Activated CD4-positive, alpha-beta T cell treated with anti-CD3 and anti-CD28 coated beads, Interleukin-2, amount 50 U/mL, for 1 hour (primary cell): ENCODE measurements around the gene TEX54.
"Not testable (repeated sequence)": the region's sequence is repeated elsewhere in the genome, so short reads cannot be mapped to it uniquely, and the experiment has no call there.

ENCODE experiments used
- DNase-seq: peaks from one replicate; pipeline ENCODE4 v3.0.0-alpha.2; 2020

Gene TEX54

DNA sequence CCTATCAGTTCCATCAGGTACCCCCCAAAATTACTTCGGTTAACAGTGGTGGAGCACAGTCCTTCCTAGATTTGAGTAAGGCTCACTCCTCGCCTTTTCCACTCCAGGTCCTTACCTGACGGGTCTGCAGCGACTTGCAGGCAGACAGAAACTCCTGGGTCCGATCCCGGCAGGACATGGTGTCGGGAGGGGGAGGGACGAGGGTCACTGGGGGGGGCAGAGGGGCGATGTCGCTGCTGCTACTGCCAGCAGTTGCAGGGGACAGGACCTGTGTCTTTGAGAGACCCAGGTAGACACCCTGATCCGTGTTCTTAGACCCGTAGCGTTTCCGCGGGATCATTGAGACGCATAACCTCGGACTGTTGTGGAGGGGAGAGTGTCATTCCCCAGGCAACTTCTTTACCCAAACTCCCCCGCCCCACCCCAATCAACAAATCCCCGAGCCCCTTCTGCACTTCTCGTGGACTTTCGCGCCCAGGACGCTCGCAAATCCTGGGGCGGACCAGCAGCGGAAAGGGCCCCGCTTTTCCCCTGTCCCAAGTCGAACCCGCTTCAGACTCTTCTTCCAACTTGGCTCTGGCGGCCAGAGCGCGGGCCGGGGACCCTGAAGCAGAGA lies 1.6 kb downstream of the TEX54 start:
- DNase-seq = peak; percentile 8

DNA sequence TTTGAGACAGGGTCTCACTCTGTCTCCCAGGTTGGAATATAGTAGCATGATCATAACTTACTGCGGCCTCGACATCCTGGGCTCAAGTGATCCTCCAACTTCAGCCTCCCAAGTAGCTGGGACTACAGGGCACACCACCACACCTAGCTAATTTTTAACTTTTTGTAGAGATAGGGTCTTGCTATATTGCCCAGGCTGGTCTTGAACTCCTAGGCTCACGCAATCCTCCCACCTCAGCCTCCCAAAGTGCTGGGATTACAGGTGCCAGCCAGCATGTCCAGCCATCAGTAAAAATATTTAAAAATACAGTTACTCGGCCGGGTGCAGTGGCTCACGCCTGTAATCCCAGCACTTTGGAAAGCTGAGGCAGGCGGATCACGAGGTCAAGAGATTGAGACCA lies 4.5 kb downstream of the TEX54 start:
- DNase-seq = not testable (repeated sequence)

DNA sequence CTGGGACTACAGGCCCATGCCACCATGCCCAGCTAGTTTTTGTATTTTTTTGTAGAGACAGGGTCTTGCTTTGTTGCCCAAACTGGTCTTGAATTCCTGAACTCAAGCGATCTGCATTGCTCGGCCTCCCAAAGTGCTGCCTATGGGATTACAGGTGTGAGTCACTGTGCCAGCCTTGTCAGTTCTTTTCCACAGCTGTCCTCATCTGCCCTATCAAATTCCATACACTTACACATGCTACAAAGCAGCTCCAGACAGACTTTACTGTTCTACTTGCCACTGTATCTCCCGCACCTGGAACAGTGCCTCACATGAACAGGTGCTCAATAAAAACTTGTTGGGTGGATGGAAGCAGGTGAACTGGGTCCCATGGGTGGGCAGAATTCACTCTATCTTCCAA lies 9.0 kb downstream of the TEX54 start:
- no peak for DNase-seq

DNA sequence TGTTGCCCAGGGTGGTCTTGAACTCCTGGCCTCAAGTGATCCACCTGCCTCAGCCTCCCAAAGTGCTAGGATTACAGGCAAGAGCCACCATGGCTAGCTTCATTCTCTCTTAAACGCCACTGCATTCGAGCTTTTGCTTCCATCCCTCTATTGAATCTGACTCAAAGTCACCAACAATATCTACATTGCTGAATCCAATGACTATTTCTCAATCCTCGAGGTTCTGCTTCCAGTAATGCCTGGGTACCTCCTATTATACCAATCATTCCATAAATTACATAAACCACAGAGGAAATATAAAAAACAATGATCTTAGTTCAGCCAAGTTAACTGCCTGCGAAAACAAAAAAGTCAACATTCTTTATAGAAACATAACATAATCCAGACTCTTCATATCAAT lies 15.5 kb downstream of the TEX54 start:
- no peak for DNase-seq

DNA sequence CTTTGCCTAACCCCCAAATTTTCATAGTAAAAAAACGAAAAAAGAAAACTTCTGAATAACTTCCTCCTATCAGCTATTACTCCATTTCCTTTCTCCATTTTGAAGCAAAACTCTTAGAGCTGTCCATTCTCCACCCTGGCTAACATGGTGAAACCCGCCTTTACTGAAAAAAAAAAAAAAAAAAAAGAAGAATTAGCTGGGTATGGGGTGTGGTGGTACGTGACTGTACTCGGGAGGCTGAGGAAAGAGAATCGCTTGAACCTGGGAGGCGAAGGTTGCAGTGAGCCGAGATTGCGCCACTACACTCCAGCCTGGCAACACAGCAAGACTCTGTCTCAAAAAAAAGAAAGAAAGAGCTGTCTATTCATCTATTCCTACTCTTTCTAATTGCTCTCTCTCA lies 16.1 kb downstream of the TEX54 start:
- no peak for DNase-seq

DNA sequence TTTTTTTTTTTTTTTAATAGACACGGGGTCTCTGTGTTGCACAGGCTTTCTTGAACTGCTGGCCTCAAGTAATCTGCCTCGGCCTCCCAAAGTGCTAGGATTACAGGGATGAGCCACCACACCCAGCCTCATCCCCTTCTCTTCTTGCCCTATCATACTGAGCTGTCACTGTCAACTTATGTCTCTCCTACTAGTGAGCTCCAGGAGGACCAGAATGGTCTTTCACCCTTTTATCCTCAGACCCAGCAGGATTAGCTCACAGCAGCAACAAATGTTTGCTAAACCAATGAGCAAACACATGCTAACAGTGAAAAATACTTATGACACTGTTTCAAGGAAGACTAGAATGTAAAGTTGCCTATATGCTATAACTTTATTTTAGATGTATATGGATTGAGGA lies 21.0 kb downstream of the TEX54 start:
- DNase-seq = no peak

DNA sequence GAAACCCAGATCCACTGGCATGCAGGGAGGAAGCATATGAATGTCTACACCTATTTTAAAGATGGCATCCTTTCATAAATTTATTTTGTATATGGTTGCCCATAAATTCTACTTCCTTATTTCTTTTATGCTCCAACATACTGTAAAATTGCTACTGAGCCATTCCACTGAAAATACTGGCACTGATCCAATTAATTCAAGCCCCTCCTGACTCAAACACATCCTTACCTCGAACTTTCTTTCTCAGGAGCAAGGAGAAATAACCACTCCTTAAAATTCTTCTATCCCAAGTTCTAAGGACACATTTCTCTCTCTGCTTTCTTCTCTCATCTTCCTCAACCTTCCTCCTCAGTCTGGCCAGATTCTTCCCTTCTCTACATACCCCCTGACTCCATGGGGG lies 21.9 kb downstream of the TEX54 start:
- DNase-seq = no peak

DNA sequence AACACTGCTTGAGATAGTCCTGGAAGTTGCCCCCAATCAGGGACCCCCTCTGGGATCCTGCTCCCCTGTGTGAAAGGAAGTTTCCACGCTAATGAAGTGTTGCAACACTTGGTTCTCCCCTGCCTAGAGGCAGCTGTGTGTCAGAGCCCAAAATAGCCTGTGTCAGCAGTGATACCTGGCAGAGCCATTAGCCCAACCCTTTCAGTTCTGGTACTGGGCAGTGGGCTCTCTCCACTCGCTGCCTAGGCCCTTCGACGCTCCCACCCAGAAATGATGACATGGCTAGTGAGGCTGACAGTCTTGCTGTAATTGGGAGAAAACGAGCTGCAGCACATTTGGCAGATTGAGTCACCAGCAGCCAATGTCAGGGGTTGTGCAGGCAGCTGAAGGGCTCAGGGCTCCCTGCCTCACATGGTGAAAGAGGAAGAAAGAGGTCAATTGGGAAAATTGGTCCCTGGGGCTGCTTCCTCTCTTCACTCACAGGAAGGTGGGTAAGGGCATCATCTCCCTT lies 26.0 kb downstream of the TEX54 start:
- no peak for DNase-seq

DNA sequence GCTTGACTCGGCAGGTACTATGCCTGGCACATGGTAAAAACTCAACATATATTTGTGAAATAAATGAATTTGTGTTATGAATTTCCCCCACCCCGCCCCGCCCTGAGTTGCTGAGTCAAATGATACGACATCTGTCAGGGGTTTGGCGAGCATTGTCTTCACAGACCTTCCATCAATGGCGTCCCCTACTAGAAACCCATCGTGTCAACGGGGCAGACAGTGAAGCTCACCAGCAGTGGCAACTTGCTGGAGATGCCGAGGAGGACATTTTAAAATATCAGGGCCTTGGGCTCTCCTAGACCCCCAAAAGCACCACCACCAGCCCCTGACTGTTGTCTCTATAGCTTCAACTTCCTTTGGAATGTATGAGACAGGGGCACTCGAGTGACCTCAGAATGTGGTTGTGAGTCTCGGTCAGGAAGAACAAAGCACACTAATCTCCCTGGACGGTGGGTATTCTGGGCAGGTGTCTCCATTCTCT lies 26.6 kb downstream of the TEX54 start:
- peak; percentile 26 for DNase-seq

DNA sequence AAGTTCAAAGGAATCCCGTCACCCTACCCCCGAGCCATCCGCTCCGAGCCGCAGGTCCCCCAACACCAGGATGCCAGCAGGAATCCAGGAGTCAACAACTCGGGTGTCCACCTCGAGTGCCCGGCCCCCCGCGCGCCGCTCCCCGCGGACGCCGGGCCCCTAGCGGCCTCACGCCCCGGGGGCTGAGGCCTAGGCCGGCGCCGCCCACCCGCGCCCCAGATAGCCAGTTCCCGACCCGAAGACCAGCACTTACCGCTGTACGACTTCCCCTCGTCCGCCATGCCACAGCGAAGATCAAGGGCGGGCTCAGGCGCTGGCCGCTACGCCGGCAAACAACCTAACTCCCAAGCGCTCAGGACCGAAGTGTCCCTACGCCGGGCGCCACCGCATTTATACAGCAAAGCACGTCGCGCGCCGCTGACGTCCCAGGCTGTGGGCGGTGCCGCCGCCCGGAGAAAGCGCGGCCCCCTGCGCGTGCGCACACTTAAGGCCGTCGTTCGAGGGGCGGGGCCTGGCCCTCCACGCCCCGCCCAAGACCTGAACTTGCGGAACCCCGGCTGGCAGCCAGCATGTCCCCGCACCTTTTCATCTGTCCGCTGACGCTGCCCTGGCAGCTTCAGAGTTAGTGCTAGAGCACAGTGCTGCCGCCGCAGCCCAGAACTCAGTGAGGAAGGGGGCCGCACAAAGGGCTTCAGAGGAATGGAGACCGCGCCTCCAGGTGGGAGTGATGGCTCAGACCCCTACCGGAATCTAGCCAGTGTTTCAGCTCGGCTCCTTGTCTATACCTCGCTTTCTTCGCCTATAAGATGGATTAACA lies 27.4 kb downstream of the TEX54 start, which contains the start of gene NXF1:
Gene NXF1, minus strand, starts transcription at position 365 of the 817 bp plus-strand sequence. Its CDS starts 84 bp downstream, at position 281.
- peak; percentile 96 for DNase-seq

DNA sequence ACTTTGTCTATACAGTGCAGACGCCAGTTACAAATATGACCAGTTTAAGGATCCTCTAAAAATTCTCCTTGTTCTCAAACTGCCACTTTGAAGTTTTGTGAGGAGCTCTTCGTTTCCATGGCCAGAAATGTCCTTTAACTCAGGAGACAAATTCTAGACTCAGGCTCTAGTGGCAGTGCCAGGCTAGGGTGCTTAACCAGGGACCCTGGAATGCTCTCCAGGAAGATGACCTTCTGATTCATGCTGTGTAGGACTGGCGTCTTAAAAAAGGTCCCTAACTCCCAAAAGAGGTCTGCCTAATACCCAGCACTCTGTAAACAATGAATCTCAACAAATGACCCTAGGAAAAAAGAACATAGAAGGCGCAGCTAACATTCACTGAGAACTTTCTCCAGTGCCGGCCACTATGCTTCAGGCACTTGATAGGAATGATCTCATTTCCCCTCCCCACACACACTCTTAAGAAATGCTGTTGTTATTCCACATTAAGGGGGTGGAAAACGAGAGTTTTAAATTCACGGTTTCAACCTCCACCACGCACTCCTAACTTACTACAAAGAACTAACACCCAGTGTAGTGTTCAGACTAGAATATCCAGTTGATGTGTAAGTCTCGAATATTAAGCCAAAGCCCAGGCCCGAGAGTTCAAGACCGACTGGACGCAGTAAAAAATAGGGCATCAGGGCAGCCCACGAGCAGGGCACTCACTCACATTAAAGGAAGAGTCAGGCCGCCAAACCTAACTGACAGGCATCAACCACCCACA lies 28.1 kb downstream of the TEX54 start:
- no peak for DNase-seq

DNA sequence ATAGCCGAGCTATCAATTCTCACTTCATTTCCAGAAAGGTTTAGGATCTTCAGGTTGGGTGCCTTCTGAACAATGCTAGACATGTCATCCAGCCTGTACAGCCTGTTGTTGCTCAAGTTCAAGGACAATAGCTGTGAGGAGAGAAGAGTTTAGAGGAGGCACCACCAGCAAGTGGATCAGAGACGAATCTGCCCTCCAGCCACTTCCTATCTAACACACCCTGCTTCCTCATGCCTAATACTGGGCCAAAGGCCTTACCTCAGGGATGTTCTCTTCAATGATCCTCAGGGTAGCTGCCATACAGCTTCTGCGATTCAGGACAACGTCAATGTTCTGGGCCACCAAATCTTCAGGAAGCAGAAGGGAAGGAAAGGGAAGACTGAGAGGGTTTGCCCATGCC lies 31.6 kb downstream of the TEX54 start:
- DNase-seq = no peak

DNA sequence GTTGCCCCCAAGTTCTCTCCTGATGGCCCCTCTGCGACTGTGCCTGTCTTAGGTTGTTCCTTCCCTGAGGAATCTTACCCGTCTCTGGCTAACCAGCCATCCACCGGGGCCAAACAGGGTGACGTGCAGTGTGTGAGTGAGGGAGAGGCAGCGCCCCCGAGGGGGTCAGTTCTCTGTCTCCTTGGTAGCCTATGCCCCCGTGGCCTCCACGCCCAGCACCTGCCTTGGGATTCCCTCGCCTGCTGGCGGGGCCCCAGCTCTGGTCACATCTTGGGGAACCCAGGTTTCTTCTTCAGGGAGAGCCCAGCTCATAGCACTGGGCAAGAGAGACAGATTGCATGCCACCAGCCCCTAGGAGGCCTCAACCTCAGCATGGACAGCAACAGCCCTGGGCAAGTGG lies 33.2 kb downstream of the TEX54 start:
- no peak for DNase-seq

DNA sequence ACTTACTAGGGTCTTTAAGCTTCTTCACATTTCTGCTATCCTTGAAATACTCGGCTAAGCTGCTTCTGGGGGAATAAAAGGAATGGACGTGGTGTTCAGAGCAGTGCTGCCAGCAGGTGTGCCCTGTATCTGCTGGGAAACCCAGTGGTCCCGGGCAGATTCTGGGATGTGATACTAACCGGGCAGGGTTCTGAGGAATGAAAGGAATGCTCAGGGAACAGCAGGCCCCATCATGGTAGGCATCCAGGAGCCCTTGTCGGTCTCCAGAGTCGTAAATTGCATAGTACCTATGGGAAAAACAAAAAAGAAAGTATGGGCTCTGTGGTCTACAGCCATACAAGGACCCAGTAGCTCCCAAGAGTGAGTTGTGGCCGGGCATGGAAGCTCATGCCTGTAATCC lies 36.4 kb downstream of the TEX54 start:
- no peak for DNase-seq

DNA sequence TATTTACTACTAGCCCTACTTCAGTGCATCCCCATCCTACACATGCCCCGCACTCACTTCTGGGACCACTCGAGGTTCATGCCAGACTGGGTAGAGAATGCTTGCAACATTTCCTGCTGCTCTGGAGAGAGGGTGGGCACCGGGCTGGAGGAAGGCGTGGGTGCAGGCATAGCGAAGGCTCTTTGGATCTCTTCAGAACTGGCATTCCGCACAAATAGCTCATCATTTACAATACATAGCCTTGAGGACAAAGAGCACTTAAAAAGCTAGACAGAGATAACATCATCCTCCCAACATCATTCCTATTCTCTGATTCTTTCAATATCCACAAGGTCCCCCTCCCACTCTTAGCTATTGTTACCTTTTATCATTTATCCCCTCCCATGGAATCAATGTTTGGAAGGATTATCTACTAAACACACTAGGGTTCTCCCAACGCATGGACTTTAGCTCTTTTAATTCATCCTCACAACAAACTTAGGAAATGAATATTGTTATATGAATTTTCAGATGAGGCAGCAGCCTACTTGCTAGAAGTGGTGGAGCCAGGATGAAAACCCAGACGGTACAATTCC lies 38.4 kb downstream of the TEX54 start:
- DNase-seq = no peak

DNA sequence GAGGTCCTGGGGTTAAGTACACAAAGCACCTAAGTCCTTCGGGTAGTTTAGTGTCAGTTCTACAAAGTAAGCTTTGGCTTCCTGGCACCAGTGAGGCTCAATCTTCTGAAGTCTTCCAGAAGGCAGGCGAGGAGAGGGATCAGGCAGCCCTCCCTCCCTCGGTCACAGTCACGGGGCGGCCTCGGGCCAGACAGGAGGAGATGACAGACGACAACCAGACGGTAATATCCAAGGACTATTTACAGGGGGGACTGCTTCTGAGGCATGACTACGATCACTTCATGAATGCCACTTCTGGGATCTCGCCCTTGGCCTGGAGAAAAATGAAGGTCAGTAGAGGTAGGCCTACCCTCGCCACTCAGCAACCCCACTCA lies 40.5 kb downstream of the TEX54 start:
- no peak for DNase-seq

DNA sequence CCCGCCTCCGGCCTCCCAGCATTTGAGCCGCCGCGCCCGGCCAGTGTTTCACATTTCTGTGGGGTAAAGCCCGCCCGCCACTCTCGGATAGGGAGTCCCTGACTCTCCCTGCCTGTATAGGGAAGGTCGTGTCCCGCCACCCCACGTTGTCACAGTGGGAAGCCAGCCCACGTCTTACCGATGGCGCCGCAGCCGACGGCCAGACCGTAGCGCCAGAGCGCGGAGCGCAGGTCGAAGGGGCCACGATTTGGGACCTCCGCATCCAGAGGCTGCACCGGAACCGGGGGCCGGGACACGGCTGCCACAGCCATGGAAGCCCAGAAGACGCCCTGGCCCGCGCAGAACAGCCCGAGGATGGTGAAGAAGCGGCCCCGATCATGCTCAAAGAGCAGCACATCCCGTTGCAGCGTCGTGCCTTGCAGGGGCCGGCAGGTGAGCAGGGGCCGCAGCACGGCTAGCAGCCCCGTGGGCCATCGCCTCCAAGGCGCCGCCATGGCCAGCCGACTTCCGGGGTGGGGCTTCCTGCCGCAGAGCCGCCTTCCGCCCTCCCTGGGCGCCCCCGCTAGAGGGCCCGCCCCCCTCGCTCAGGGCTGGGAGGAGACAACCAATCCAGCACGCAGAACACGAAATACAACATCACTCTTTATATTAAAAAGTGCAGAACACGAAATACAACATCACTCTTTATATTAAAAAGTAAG lies 41.0 kb downstream of the TEX54 start, which contains the start of gene TMEM223:
Gene TMEM223, minus strand, starts transcription at position 506 of the 701 bp plus-strand sequence. Its CDS starts 12 bp downstream, at position 494.
- DNase-seq = peak; percentile 89

DNA sequence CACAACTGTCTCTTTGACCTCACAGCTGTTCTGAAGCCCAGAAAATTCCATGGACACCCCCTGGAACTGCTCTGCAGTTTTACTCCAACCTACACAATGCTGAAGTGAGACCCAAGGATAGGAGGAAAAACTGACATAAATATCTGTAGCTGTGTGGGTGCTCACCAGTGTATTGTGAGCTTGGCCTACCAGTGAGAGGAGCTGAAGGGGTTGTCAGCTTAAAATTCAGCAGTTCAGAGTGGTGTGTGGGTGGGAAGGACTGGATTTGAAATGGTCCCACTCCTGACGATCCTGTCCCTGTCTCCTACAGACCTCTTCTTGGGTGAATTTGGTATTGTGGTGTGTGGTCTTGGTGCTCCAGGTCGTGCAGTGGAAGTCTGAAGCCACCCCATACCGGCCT lies 43.1 kb downstream of the TEX54 start:
- DNase-seq = no peak

DNA sequence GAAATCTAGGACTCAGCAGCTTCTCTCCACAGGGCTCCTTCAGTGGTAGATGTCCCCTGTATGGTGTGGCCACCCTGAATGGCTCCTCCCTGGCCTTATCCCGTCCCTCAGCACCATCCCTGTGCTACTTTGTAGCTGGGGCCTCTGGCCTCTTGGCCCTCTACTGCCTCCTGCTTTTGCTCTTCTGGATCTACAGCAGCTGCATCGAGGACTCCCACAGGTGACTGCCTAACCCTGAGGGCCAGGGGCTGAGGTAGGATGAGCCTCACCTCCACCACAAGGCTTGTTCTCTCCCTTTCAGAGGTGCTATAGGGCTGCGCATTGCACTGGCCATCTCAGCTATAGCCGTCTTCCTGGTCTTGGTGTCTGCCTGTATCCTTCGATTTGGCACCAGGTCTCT lies 43.6 kb downstream of the TEX54 start:
- DNase-seq = no peak

DNA sequence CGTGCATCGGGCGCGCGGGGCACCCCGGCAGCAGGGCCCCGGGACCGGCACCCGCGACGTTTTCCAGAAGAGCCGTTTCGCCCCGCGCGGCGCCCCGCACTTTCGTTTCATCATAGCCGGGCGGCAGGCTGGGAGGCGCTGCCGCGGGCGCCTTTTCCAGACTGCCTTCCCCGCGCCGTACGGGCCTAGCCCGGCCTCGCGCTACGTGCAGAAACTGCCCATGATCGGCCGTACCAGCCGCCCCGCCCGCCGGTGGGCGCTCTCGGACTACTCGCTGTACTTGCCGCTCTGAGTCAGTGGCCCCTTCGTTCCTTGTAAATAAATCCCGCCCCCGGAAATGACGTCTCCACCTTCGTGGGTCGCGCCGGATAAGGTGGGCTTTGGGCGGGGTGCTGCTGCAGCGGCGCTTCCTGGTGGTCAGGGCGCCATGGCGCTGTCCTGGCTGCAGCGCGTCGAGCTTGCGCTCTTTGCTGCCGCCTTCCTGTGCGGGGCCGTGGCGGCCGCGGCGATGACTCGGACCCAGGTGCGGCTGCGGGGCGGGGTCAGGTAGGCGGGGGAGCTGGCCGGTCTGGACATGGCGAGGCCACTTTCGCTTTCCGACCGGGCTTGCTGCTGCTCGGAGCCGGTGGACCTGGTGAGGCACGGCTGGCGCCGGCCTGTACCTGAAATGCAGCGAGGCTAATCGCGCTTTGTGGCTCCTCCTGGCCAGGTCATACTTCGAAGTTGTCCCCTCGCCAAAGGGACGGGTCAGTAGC lies 45.5 kb downstream of the TEX54 start, which contains the start of gene TMEM179B:
Gene TMEM179B, plus strand, starts transcription at position 398 of the 755 bp plus-strand sequence. Its CDS starts 30 bp downstream, at position 428.
- DNase-seq = peak; percentile 97

DNA sequence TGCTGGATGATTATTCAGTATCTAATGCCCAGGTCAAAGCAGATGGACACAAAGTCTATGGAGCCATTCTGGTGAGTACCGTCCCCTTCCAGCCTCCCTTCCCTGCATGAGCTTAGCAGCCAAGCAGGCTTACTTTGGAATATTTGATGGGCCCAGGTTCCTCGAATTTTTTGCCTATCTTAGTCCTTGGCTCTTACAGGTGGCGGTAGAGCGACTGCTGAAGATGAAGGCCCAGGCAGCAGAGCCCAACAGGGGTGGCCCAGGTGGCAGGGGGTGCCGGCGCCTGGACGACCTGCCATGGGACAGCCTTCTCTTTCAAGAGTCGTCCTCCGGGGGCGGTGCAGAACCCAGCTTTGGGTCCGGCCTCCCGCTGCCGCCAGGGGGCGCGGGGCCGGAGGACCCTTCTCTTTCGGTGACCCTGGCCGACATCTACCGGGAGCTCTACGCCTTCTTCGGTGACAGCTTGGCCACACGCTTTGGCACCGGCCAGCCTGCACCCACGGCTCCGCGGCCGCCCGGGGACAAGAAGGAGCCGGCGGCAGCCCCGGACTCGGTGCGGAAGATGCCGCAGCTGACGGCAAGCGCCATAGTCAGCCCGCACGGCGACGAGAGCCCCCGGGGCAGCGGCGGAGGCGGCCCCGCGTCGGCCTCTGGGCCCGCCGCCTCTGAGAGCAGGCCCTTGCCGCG lies 46.2 kb downstream of the TEX54 start:
- DNase-seq = peak; percentile 78
